Esophagus squamous epithelium (tissue), 4 donors: ENCODE measurements around the gene FHIP1B.

Experiments
- POLR2A ChIP-seq, 4 donors: fragments of 450-650 bp; IDR thresholded peaks; one replicate each; pipeline ENCODE4 v1.6.1; 2017; ENCODE audit warnings: antibody characterized with exemption in 4 of 4, mild to moderate bottlenecking in 4 of 4, moderate library complexity in 3 of 4
- TF ChIP-seq, protein P1 (sequence below), 6 experiments: fragments of 450-650 bp in 4 of 6; fragments of 200-600 bp in 2 of 6; sonication (generic) in 2 of 6; IDR thresholded peaks; one replicate each; pipeline ENCODE4 v1.5.1; 2016 to 2019; ENCODE audit warnings: antibody characterized with exemption in 6 of 6, mild to moderate bottlenecking in 4 of 6, moderate library complexity in 4 of 6

DNA sequence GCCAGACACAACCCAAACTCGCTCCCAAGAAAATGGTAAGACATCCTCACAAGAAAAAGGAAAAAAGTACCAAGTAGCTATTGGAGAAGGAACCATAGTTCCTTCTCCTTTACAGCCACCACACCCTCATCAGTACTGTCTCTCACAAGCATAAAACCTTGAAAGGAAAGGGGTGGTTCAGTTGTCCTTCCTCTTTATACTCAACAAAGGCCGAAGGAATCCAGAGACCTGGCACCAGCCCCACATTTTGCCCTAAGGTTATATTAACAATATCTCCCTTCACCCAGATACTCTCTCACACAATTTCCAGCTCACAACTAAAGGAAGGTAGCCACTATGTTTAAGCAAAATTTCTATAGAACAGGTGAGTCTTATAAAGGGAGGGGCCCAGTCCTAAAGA lies 8.5 kb downstream of the FHIP1B start:
- TF ChIP-seq, protein P1, sequence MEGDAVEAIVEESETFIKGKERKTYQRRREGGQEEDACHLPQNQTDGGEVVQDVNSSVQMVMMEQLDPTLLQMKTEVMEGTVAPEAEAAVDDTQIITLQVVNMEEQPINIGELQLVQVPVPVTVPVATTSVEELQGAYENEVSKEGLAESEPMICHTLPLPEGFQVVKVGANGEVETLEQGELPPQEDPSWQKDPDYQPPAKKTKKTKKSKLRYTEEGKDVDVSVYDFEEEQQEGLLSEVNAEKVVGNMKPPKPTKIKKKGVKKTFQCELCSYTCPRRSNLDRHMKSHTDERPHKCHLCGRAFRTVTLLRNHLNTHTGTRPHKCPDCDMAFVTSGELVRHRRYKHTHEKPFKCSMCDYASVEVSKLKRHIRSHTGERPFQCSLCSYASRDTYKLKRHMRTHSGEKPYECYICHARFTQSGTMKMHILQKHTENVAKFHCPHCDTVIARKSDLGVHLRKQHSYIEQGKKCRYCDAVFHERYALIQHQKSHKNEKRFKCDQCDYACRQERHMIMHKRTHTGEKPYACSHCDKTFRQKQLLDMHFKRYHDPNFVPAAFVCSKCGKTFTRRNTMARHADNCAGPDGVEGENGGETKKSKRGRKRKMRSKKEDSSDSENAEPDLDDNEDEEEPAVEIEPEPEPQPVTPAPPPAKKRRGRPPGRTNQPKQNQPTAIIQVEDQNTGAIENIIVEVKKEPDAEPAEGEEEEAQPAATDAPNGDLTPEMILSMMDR (IDR thresholded peaks at IDR 0.05), result no peak
- TF ChIP-seq POLR2A (IDR thresholded peaks at IDR 0.05), result no peak
